Stimulated activated CD4-positive, alpha-beta T cell treated with anti-CD3 and anti-CD28 coated beads, TNF-alpha, amount 100 ng/mL, for 48 hours (primary cell): ENCODE results near the gene RITA1.

ENCODE experiments used
- DNase-seq, 3 donors: peaks; one replicate each; pipeline ENCODE4 v3.0.0-alpha.2; 2020; ENCODE audit warnings: low read depth in 3 of 3

RITA1 gene

DNA sequence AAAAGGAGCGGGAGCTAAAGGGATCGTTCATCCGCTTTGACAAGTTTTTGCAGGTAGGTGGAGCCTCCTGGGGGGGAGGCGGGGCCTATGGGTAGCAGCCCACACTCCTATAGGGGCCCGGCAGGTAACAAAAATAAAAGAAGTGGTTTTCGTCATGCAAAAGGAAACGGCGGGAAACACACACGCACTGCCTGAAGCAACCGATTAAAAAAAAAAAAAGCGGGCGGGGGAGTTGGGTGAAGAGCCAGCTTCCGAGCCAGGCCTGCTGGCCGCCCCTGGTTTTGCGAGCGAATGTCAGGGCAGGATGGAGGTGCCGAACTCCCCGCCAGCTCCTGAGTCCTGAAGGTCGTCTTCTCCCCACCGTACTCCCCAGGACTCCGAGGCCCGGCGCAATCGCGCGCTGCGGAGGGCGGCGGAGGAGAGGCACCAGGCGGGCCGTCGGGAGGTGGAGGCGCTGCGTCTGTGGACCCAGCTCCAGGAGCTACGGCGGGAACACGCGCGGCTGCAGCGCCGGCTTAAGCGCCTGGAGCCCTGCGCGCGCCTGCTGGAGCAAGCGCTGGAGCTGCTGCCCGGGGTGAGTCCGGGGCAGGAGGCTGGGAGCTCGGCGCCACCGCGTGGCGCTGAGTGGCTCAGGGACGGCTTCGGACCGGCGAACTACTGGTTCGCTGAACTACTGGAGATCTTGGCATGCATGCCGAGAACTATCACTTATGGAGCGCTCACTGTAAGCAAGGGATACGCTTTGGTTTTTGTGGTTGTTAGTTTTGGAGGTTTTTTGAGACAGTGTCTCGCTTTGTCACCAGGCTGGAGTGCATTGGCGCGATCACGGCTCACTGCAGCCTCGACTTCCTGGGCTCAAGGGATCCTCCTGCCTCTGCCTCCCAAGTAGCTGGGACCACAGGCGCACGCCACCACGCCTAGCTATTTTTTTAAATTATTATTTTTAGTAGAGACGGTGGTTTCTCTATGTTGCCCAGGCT lies 32.4 kb upstream of the RITA1 start:
- DNase-seq = peak; percentile 35 to 52 (median 52)

DNA sequence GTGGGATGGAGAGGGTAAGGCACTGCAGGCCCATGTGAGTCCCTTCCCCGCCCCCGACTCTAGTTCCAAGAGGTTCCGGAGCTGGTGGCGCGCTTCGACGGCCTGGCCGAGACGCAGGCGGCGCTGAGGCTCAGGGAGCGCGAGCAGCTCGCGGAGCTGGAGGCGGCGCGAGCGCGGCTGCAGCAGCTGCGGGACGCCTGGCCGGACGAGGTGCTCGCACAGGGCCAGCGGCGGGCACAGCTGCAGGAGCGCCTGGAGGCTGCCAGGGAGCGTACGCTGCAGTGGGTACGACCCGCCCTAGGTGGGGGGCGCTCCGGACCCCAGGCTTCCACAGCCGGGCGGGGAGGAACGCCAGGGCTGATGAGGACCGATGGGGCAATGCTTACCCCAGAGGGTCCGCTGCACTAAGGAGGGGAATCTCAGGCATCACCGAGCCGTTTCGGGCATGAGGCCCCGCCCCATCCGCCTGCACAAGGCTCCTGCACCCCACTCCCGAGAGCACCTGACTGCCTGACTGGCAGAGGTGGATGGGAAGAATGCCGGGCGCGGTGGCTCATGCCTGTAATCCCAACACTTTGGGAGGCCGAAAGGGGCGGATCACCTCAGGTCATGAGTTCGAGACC lies 31.1 kb upstream of the RITA1 start:
- DNase-seq = no peak

DNA sequence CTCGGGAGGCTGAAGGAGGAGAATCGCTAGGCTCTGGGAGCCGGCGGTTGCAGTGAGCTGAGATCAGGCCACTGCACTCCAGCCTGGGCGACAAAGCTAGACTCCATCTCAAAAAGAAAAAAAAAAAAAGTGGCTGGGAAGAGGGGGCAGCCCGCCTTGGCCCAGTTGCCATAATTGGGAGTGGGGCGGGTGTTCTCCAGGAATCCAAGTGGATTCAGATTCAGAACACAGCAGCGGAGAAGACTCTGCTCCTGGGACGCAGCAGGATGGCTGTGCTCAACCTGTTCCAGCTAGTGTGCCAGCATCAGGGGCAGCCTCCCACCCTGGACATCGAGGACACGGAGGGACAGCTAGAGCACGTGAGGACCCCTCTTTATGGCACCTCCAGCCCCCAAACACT lies 30.5 kb upstream of the RITA1 start:
- no peak for DNase-seq

DNA sequence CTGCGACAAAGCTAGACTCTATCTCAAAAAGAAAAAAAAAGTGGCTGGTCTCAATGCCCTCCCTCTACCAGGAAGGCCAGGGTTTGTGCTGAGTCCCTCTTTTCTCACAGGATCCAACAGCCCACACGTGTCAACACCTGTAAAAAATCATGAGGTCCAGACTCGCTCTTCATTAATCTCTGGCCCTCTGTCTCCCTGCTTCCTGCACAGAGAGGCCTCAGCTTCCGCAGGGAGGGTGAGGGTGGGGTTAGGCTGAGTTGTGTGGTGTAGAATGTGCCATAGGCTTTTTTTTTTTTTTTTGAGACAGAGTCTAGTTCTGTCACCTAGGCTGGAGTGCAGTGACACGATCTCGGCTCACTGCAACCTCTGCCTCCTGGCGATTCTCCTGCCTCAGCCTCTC lies 29.9 kb upstream of the RITA1 start:
- no peak for DNase-seq

DNA sequence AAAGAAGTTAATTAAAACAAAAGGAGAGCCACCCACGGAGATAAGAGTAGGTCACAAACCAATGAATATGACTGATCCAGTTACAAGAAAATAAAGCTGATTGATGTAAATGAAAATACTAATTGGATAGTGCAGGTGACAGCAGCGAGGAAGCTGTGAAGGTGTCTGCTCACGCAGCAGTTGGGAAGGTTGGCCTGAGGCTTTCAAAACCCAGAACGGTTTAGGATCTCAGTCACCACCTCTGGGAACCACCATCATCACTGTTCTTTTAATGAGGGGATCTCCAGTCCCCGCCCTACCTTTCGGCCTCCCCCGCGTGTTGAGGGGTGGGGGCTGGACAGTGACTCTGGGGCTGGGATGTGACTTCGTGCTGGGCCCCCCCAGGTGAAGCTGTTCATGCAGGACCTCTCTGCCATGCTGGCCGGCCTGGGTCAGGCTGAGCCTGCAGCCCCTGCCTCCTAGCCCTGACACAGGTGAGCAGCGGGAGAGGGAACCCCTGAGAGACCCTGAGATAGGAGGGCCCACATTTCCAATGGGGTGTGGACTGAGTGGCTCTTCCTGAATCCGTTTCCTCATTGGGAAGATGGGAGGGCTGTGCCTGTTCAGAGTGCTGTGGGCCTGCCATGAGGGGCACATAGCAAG lies 28.2 kb upstream of the RITA1 start:
- no peak for DNase-seq

DNA sequence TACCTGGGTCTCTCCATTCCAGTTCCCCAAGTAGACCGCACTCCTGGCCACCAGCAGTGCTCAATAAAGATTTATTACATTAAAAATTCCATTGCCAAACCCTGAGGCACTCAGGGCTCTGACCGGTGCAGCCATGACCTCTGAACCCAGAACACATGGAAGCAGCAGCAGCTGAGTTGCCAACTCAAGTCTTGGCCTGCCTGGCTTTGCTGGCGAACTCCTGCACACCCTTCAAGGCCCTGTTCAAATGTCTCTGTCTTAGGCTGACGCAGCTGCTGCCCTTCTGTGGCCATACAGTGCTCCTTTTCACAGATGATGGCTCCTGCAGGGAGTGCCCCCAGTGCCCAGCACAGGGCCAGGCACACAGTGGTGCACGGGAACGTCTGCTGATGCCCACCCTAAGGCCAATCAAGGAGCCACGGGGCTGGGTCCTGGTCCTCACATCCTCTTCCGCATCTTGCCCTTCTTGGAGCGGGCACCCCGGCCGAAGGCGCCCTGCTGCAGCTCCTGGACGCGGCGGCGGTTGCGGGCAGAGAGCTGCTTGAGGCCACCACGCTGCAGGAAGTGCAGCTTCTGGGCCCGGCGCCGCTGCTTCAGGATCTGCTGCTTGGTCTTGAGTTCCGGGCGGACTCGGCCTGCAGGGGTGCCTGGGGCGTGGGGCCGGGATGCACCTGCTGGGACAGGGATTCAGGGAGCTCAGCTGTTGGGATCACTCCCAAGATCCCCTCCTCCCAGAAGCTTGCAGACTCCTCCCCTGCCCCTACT lies 26.9 kb upstream of the RITA1 start:
- no peak for DNase-seq

DNA sequence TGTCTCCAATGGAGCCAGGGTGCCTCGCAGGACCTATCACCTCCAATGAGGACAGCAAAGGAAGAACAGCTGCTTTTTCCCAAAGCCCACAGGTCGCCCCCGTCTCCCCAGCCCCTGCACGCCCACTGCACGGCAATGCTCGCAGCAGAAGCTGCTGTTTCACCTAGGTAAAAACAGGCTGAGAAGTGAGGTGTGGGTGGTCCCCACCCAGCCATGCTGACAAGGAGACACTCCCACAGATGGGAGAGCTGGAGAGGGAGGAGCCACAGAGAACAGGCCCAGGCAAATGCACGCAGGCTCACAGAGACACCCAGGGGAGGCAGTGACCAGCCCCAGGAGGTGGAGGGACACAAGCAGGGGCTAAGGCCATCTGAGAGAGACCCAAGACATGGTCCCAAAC lies 25.6 kb upstream of the RITA1 start:
- DNase-seq = no peak

DNA sequence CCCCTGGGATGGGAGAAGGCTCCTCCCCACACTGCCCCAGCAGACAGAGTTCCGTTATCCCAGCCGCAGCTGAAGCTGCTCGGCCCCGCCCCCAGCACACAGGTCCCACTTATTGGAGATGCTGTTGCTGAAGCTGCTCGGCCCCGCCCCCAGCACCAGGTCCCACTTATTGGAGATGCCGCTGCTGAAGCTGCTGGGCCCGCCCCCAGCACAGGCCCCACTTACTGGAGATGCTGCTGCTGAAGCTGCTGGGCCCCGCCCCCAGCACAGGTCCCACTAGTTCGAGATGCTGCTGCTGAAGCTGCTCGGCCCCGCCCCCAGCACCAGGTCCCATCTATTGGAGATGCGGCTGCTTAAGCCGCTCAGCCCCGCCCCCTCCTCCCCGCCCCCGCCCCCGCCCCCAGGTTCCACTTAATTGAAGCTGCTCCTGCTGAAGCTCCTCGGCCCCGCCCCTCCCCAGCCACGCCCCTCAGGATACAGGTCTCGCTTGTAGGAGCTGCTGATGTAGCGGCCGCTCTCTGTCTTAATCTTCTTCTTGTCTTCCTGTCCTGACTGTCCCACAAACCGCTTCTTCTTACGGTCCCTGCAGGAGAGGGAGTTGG lies 24.0 kb upstream of the RITA1 start:
- no peak for DNase-seq

DNA sequence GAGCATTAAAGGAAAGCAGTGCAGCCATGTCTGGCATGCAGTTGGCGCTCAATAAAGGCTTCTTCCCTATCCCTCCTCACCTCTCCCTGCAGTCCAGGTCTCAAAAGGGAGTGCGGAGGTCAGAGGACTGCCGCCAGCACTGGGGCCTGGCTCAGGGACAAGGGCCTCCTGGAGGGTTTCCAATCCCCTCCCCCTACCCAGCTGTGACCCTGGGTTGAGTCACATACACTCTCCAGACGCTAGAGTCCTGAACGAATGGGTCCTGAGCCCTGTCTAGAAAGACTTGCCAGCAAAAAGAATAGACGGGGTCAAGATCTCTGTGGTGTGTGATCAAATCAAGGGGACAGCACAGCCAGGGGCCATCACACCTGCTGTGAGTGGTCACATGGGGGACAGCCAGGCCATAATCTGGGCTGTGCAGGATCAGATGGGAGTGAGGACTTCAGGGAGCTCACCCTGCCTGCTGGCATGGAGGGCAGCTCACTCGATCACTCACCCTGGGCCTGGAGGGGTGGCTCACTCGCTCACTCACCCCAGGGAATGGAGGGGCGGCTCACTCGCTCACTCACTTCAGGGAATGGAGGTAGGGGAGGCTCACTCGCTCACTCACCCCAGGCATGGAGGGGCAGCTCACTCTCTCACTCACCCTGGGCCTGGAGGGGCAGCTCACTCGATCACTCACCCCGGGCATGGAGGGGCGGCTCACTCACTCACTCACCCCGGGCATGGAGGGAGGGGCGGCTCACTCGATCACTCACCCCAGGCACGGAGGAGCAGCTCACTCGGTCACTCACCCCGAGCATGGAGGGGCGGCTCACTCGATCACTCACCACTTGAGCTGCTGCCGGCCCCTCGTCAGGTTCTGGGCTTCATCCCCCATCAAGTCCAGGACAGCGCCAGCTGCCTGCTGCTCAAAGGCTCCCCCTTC lies 23.2 kb upstream of the RITA1 start:
- no peak for DNase-seq

DNA sequence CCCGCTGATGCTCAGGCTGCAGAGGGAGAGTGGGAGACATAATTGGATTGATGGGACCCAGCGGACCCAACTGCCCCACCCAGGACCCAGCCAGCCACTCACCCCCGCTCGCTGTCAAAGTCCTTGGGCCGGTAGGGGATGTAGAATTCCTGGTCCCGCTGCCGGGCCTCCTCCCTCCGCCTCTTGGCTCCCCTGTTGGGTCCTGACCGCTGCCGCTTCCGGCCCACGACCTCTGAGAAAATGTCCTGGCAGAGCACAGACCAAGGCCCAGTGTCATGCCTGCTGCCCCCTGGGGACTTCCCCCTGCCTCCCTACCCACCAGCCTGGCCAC lies 22.5 kb upstream of the RITA1 start:
- DNase-seq = no peak

DNA sequence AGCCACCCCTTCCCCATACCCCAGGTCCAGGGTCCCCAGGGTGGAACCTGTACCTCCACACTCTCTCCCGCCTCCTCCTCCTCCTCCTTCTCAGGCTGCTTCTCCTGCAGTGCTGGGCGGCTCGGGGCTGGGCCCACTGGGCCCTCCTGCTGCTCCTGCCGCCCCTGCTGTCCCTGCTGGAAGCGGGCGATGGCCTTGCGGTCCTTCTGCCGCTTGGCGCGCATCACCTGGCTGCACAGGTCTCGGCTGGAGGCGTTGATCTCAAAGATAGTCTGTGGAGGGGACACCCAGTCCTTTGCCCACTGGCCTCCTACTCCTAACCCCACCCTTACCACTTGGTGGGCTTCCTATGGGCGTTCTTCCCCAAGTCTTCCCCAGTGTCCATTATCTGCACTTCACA lies 21.5 kb upstream of the RITA1 start:
- DNase-seq = no peak

DNA sequence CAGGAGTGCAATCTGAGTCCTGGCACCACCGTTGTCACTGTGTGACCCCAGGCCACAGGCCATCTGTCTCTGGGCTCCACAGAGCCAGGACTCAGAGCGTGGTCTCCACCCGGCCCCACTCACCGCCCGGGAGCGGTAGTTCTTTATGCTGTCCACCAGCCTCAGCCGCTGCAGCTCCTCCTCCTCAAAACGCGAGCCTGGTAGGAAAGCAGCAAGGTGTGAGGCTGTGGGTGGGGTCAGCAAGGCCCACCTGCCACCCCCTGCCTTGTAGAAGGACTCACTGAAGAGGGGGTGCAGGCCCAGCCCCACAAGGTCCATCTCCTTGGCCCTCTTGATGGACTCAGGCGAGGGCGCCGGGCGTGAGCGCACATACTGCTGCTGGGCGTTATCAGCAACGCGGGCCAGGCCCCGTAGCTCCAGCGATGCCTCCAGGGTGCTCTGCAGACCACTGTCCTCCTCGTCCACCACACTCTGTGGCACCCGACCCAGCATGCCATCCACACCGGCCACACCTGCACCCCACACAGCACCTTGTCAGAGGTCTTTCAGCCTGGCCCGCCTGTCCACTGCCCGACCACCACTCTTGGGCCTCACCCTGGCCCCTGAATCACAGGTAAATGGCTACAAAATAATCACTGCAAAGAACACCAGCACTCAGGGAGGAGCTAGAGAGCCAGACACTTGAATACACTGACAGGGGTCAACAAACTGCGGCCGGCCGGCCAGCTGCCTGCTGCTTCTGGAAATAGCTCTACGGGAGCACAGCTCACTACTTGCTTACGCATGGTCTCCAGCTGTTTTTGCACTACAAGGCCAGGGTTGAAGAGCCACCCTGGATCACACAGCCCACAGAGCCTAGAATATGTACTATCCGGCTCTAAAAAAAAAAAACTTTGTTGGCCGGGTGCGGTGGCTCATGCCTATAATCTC lies 19.7 kb upstream of the RITA1 start:
- DNase-seq = no peak

DNA sequence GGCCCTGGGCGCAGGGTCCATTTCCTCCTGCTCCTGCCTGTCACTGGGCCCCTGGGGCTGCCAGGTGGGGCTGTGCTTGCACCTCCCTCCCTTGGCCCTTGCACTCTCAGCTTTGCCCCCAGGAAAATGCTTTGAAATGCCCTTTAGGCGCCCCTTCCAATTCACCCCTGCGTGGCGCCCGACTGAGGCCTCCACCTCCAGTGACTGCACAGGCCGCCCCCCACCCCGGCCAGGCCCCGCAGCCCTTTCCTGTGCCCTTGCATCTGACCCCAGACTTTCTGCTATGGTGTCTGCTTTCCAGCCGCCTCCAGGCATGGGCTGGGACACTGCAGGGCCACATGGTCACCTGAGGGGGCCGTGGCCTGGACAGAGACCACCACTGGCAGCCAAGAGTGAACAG lies 17.7 kb upstream of the RITA1 start:
- DNase-seq = no peak

DNA sequence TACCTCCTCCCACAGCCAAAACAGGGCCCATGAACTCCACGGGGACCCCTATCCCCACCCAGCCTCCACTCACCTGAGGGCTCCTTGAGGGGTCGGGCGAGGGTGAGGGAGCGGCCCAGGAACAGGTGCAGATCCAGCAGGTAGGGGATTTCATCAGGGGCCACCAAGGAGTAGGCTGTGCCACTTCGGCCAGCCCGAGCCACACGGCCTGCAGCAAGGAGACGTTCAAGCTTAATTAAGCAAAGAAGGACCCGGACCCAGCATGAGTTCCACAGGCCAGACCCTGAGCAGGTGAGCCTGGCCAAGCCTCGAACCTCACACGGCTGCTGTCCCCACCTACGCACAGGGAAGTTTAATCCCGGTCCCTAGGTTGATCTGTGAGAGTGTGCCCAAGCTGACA lies 15.8 kb upstream of the RITA1 start:
- no peak for DNase-seq

DNA sequence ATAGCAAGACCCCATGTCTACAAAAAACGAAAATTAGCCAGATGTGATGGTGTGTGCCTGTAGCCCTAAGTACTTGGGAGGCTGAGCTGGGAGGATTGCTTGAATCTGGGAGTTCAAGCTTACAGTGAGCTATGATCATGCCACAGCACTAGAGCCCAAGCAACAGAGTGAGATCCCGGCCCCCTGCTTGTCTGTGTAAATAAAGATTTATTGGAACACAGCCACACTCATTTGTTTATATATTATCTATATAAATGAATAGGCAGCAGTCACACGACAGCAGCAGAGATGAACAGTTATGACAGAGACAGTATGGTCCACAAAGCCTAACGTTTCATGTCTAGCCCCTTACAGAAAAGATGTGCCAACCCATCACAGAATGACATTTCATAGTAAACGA lies 15.1 kb upstream of the RITA1 start:
- no peak for DNase-seq

DNA sequence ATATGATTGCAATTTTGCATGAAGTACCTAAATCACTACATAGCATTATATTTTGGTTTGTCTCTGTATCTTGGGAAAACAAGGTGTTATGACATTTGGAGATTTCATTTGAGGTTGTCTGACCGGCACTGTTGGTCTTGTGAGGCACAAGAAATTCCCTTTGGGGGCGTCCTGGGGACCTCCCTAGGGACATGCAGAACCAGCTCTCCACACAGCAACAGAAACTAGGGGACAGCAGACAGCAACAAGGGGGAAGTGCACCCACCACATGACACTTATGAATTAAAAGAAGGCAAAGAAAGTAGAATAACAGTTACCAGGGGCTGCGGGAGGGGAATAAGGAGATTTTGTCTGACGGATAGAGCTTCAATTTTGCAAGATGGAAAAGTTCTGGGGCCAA lies 14.6 kb upstream of the RITA1 start:
- DNase-seq = no peak

DNA sequence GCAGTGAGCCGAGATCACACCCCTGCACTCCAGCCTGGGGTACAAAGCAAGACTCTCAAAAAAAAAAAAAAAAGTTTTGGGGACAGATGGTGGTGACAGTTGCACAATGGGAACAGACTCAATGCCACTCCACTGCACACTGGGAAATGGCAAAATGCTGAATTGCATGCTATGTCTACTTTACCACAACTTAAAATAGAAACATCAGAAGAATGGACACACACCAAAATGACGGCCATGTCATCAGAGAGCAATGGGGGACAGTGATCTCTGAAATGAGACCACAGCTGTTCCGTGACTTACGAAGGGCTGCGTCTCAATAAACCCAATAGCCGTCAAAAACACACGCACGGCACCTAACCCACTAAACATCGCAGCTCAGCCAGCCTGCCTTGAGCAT lies 14.0 kb upstream of the RITA1 start:
- no peak for DNase-seq

DNA sequence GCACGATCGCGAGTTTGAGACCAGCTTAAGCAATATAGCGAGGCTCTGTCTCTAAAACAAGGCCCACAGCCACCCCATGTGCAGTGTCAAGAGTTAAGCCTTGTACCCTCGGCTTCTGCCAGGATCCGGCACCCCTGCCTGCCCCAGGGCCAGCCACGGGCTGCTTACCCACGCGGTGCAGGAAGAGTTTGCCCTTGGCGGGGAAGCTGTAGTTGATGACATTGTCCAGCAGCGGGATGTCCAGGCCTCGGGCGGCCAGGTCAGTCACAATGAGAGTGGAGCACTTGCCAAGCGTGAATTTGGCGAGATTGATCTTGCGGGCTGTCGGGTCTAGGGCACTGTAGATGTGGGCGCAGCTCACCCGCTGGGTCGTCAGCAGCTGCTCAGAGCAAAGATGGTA lies 13.3 kb upstream of the RITA1 start:
- DNase-seq = no peak

DNA sequence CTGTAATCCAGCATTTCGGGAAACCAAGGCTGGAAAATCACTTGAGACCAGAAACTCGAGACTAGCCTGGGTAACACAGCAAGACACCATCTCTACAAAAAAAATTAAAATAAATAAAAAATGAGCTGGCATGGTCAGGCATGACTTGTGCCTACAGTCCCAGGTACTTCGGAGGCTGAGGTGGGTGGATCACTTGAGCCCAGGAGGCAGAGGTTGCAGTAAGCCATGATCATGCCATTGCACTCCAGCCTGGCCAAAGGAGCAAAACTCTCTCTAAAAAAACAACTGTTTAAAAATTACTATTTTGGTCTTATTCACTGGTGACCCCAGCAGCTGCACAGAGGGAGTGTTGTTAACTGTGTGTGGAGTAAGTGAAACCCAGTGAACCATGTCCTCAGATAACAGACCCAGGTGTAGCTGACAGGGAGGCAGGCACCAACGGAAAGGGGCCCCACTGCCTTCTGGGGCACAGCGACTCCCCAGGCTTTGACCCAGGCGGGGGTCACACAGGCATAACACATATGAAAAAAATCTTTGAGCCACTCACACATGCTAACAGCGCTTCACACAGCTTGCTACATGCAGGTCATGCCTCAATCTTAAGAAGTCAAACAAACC lies 12.3 kb upstream of the RITA1 start:
- no peak for DNase-seq
